Activated naive CD8-positive, alpha-beta T cell (primary cell): ENCODE measurements around the gene SEMA4D.
A peak's percentile ranks its signal among the peaks of the same experiment; 100 is the strongest.
"Not testable (repeated sequence)": the region's sequence is repeated elsewhere in the genome, so short reads cannot be mapped to it uniquely, and the experiment has no call there.

ENCODE experiments used
- H3K27ac Mint-ChIP-seq: one replicate; pipeline ENCODE4 v1.8.0; 2021; ENCODE audit warnings: mixed read lengths
- H3K27me3 Mint-ChIP-seq: one replicate; pipeline ENCODE4 v1.8.0; 2021; ENCODE audit warnings: mixed read lengths
- H3K36me3 Mint-ChIP-seq: one replicate; pipeline ENCODE4 v1.8.0; 2021; ENCODE audit warnings: mixed read lengths
- H3K4me1 Mint-ChIP-seq: one replicate; pipeline ENCODE4 v1.8.0; 2021; ENCODE audit warnings: low read depth, mixed read lengths
- H3K4me3 Mint-ChIP-seq: one replicate; pipeline ENCODE4 v1.8.0; 2021; ENCODE audit warnings: mild to moderate bottlenecking, mixed read lengths
- H3K9me3 Mint-ChIP-seq: one replicate; pipeline ENCODE4 v1.8.0; 2021; ENCODE audit warnings: low read depth, mixed read lengths

SEMA4D gene

GRCh38 chr9:89475891-89476440, 21.9 kb downstream of the SEMA4D start:
- Mint-ChIP-seq H3K27ac (peak overlapping the region; percentile 100), H3K36me3 (peaks cover 38% of the 10 kb centered on the region), H3K4me3 (peak overlapping the region; percentile 98), H3K4me1 (peaks cover 85% of the 10 kb centered on the region), H3K9me3 (no peaks in the 10 kb centered on the region), H3K27me3 (no peaks in the 10 kb centered on the region)

- H3K9me3 Mint-ChIP-seq, result no peaks in the 10 kb centered on the region
- H3K27me3 Mint-ChIP-seq, result no peaks in the 10 kb centered on the region
- H3K4me3 Mint-ChIP-seq, result peak overlapping the region; percentile 98
- peaks cover 91% of the 10 kb centered on the region for H3K4me1 Mint-ChIP-seq
- H3K27ac Mint-ChIP-seq, result peak overlapping the region; percentile 100
- peaks cover 41% of the 10 kb centered on the region for H3K36me3 Mint-ChIP-seq
Observed at GRCh38 chr9:89474939-89475338, 23.0 kb downstream of the SEMA4D start.

- H3K27ac Mint-ChIP-seq, result peak overlapping the region; percentile 100
- H3K27me3 Mint-ChIP-seq, result no peaks in the 10 kb centered on the region
- H3K4me1 Mint-ChIP-seq, result peaks cover 91% of the 10 kb centered on the region
- no peaks in the 10 kb centered on the region for H3K9me3 Mint-ChIP-seq
- H3K4me3 Mint-ChIP-seq, result peak overlapping the region; percentile 98
- H3K36me3 Mint-ChIP-seq, result peaks cover 42% of the 10 kb centered on the region
Observed at GRCh38 chr9:89473762-89474469, 24.0 kb downstream of the SEMA4D start.

DNA sequence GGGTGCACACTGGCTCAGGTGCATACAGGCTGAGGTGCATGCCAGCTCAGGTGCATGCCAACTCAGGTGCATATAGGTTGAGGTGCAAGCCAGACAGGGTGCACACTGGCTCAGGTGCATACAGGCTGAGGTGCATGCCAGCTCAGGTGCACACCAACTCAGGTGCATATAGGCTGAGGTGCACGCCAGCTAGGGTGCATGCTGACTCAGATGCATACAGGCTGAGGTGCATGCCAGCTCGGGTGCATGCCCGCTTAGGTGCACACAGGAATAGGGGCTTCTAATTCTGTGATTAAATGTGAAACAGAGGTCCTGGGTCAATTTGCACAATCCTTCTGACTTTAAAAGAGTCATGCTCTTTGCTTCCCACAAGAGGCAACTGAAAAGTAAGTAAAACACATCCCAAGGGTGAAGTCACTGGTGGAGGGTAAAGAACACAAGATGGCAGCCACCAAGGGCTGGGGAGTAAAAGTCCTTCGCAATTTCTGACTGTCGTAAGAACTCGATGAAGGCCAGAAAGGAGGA, 26.1 kb downstream of the SEMA4D start:
- H3K9me3 Mint-ChIP-seq, H3K27me3 Mint-ChIP-seq: not testable (repeated sequence)
- Mint-ChIP-seq H3K36me3 (peaks cover 41% of the 10 kb centered on the region), H3K4me1 (peaks cover 92% of the 10 kb centered on the region), H3K27ac (peak overlapping the region; percentile 100), H3K4me3 (peak overlapping the region; percentile 79)

- peak overlapping the region; percentile 100 for H3K27ac Mint-ChIP-seq
- peaks cover 41% of the 10 kb centered on the region for H3K36me3 Mint-ChIP-seq
Observed at GRCh38 chr9:89471390-89471789, 26.5 kb downstream of the SEMA4D start.

GRCh38 chr9:89470224-89470839, 27.6 kb downstream of the SEMA4D start:
- Mint-ChIP-seq H3K36me3 (peaks cover 43% of the 10 kb centered on the region), H3K27ac (peak overlapping the region; percentile 100), H3K4me3 (peak overlapping the region; percentile 93), H3K4me1 (peaks cover 92% of the 10 kb centered on the region), H3K9me3 (no peaks in the 10 kb centered on the region), H3K27me3 (no peaks in the 10 kb centered on the region)

More at GRCh38 chr9:89471390-89471789, 26.5 kb downstream of the SEMA4D start:
- peak overlapping the region; percentile 63 for H3K4me3 Mint-ChIP-seq
- H3K4me1 Mint-ChIP-seq, result peaks cover 92% of the 10 kb centered on the region
- H3K9me3 Mint-ChIP-seq, result no peaks in the 10 kb centered on the region
- no peaks in the 10 kb centered on the region for H3K27me3 Mint-ChIP-seq

DNA sequence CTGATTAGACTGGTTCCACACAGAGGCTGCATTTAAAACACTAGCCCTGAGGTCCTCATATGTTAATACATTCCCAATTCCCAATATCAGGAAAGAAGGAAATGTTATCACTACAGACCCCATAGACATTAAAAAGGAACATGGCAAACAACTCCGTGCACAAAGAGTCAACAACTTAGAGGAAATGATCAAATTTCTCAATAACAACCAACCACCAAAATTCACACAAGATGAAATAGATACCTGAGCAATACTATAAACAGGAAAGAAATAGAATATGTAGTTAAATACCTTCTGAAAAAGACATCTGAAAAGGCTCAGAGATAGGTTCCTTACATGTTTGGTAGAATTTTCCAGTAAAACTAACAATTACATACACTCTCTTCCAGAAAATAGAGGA, 28.9 kb downstream of the SEMA4D start:
- Mint-ChIP-seq H3K4me1 (peaks cover 94% of the 10 kb centered on the region), H3K9me3 (no peaks in the 10 kb centered on the region), H3K27me3 (no peaks in the 10 kb centered on the region), H3K36me3 (peaks cover 46% of the 10 kb centered on the region), H3K27ac (peak overlapping the region; percentile 100), H3K4me3 (peak overlapping the region; percentile 93)

- H3K4me3 Mint-ChIP-seq, result peak overlapping the region; percentile 93
- H3K9me3 Mint-ChIP-seq, result no peaks in the 10 kb centered on the region
- H3K27me3 Mint-ChIP-seq, result no peaks in the 10 kb centered on the region
- H3K4me1 Mint-ChIP-seq, result peaks cover 93% of the 10 kb centered on the region
- H3K27ac Mint-ChIP-seq, result peak overlapping the region; percentile 100
- peaks cover 47% of the 10 kb centered on the region for H3K36me3 Mint-ChIP-seq
Observed at GRCh38 chr9:89468281-89468960, 29.5 kb downstream of the SEMA4D start.

GRCh38 chr9:89467278-89467625, 30.7 kb downstream of the SEMA4D start:
- Mint-ChIP-seq H3K27me3 (no peaks in the 10 kb centered on the region), H3K9me3 (no peaks in the 10 kb centered on the region), H3K36me3 (peaks cover 46% of the 10 kb centered on the region), H3K4me3 (peak overlapping the region; percentile 91), H3K27ac (peak overlapping the region; percentile 100), H3K4me1 (peaks cover 93% of the 10 kb centered on the region)

- Mint-ChIP-seq H3K4me3 (peak overlapping the region; percentile 91), H3K4me1 (peaks cover 94% of the 10 kb centered on the region), H3K36me3 (peaks cover 45% of the 10 kb centered on the region), H3K27ac (peak overlapping the region; percentile 100), H3K9me3 (no peaks in the 10 kb centered on the region), H3K27me3 (no peaks in the 10 kb centered on the region)
Observed at GRCh38 chr9:89466451-89467277, 31.2 kb downstream of the SEMA4D start.

DNA sequence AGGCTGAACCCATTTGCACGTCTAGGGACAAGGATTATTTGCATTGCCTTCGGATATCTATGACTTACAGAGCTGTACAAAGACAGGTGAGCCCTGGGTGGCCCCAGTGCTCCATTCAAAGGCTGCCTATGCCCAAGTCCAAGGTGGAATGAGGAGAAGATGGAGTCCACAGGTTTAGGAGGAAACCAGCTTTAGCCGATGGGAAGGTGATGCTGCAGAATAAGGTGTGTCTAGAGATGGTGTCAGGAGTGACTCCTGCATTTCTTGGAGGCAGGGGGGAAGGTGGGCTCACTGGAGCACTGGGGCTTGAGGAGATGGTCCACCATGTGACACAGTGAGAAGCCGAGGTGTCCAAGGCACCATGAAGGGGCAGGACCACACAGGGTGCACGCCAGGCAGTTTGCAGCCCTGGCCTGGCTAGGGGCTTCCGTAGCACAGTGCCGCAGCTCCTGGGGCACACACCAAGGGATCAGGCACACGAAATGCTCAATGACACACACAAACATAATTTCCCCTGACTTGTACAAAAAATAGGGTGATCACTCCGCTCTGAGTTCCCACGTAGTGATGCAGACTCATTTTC, 32.1 kb downstream of the SEMA4D start:
- Mint-ChIP-seq H3K4me1 (peaks cover 94% of the 10 kb centered on the region), H3K27me3 (no peaks in the 10 kb centered on the region), H3K9me3 (no peaks in the 10 kb centered on the region), H3K36me3 (peaks cover 42% of the 10 kb centered on the region), H3K27ac (peak overlapping the region; percentile 100), H3K4me3 (peak overlapping the region; percentile 91)

DNA sequence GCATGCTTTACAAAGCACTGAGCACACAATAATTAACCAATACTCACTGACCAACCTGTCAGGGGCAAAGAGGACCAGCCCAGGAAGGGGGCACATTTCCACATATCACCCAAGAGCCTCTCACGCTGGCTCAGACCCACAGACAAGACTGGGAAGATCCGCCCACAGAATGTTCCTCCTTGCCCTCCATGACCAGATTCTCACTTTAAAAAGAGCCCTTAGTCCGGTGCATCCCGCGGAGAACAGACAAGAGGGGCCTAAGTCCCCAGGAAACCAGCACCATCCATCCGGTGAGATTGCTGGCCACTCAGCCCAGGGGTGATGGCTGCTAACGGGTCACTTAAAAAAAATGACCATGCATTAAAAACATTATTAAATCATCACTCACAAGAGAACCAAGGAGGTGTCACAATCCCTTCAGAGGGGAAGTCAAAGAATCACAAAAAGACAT, 32.9 kb downstream of the SEMA4D start:
- H3K9me3 Mint-ChIP-seq, result no peaks in the 10 kb centered on the region
- peaks cover 41% of the 10 kb centered on the region for H3K36me3 Mint-ChIP-seq

GRCh38 chr9:89464300-89464901, 33.5 kb downstream of the SEMA4D start:
- peak overlapping the region; percentile 100 for H3K27ac Mint-ChIP-seq
- H3K4me1 Mint-ChIP-seq, result peaks cover 94% of the 10 kb centered on the region
- peak overlapping the region; percentile 91 for H3K4me3 Mint-ChIP-seq

More for the DNA sequence above, 32.9 kb downstream of the SEMA4D start:
- no peaks in the 10 kb centered on the region for H3K27me3 Mint-ChIP-seq
- peak overlapping the region; percentile 91 for H3K4me3 Mint-ChIP-seq
- peaks cover 94% of the 10 kb centered on the region for H3K4me1 Mint-ChIP-seq
- H3K27ac Mint-ChIP-seq, result peak overlapping the region; percentile 100

More at GRCh38 chr9:89464300-89464901, 33.5 kb downstream of the SEMA4D start:
- Mint-ChIP-seq H3K36me3 (peaks cover 39% of the 10 kb centered on the region), H3K27me3 (no peaks in the 10 kb centered on the region), H3K9me3 (no peaks in the 10 kb centered on the region)
